ENCODE data around the gene CLIC6.

DNA sequence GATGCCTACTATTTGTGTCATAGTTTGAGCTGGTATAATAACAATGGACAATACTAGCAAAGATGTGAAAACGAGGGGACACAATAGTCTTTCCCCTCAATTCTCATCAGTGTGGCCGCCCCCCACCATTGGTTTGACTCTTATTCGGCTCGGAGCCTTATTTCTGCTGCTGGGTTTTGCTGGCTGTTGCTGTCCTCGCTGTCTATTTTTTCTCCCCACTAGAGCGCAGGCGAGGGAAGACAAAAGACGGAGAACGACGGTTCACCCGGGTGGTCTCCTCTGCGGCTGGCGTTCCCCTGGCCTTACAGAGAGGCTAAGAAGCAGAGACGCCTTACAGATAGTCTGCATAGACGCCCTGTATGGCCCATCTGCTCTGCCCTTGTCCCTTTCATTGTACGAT lies 19.4 kb downstream of the CLIC6 start:
- TF ChIP-seq POLR2AphosphoS5 (IDR thresholded peaks at IDR 0.05; ENCODE audit: low read depth) = no peak
- peak; percentile 55 to 64 for TF ChIP-seq CTCF (conservative IDR thresholded peaks at IDR 0.05; ENCODE audit: low read depth in 2 of 2)
- TF ChIP-seq REST (IDR thresholded peaks at IDR 0.05; ENCODE audit: unreplicated experiment) = no peak
- TF ChIP-seq EZH2 (IDR thresholded peaks at IDR 0.05; ENCODE audit: low read depth, unreplicated experiment) = no peak
- TF ChIP-seq CREB1 (CRISPR knock-in tag; IDR thresholded peaks at IDR 0.05; ENCODE audit: low read depth) = no peak
- TF ChIP-seq, protein P1, sequence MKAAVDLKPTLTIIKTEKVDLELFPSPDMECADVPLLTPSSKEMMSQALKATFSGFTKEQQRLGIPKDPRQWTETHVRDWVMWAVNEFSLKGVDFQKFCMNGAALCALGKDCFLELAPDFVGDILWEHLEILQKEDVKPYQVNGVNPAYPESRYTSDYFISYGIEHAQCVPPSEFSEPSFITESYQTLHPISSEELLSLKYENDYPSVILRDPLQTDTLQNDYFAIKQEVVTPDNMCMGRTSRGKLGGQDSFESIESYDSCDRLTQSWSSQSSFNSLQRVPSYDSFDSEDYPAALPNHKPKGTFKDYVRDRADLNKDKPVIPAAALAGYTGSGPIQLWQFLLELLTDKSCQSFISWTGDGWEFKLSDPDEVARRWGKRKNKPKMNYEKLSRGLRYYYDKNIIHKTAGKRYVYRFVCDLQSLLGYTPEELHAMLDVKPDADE (IDR thresholded peaks at IDR 0.05) = no peak
- TF ChIP-seq EZH2phosphoT487 (IDR thresholded peaks at IDR 0.05; ENCODE audit: unreplicated experiment) = no peak
- no peak for TF ChIP-seq STAT1 (IDR thresholded peaks at IDR 0.05; ENCODE audit: unreplicated experiment)
- TF ChIP-seq ZNF114 (CRISPR knock-in tag; IDR thresholded peaks at IDR 0.05) = no peak
- no peak for TF ChIP-seq JUNB (IDR thresholded peaks at IDR 0.05; ENCODE audit: unreplicated experiment)
- TF ChIP-seq ZNF331 (CRISPR knock-in tag; IDR thresholded peaks at IDR 0.05; ENCODE audit: low read depth) = no peak
- no peak for TF ChIP-seq NANOG (IDR thresholded peaks at IDR 0.05; ENCODE audit: borderline replicate concordance)

All from GM23338 (cell line).